HUDEP-2 (cell line): ENCODE data around the gene YY2.
"Not testable (repeated sequence)": the region's sequence is repeated elsewhere in the genome, so short reads cannot be mapped to it uniquely, and the experiment has no call there.

Experiments
- DNase-seq, 76 experiments: peaks; one replicate each; lab custom pipeline; 2025; ENCODE audit not compliant: unreplicated experiment in 76 of 76; lab: John Stamatoyannopoulos, UW

The YY2 gene

DNA sequence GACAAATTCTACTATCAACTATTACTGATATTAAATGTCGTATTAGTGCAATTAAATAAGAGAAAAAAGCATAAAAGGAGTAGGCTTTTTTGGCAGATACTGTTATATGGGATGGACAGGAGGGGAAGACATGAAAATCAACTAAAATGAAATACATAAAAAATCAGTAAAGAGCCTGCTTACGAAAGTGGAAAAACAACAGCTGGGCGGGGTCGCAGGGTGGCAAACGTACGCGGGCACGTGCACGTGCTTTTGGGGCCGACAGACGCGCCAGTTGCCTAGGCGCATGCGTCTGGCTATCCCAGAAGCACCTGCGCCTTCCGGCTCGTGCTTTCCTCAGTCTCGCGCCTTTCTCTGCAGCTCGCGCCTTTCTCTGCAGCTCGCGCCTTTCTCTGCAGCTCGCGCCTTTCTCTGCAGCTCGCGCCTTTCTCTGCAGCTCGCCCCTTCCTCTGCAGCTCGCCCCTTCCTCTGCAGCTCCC is at the start of gene YY2:
Gene YY2, plus strand, starts transcription at position 51 of the 479 bp plus-strand sequence. CDS start 498 bp downstream, outside the sequence.
- no peak for DNase-seq

DNA sequence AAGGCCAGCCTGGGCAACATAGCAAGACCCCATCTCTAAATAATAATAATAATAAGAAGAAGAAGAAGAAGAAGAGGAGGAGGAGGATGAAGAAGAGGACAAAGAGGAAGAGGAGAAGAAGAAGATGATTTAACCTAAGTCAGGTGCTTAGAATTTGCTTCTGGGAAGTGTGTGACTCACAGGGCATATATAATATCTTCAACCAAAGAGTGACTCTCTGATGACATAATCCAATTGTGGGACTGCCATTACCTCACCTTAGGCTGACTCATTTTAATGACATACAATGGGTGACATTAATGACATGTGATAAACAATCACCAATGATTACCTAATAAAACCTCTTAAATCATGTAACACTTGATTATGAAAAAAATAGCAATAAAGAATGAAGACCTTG is 49.1 kb upstream of the YY2 start:
- DNase-seq: no peak

DNA sequence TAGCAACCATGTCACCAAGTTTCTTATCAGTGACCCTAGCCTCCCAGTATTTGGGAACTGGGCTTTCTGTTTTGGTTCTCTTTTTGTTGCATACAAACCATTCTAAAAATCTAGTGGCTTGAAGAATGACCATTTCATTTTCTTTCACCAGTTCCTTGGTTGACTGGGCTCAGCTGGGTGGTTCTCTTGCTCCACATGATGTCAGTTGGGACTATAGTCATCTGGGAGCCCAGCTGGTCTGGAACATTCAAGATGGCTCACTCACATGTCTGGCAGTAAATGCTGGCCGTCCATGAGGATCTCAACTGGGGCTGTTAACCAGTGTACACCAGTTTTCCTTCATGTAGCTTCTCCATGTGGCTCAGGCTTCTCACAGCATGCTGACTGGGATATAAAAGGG is 44.0 kb upstream of the YY2 start:
- DNase-seq: no peak

DNA sequence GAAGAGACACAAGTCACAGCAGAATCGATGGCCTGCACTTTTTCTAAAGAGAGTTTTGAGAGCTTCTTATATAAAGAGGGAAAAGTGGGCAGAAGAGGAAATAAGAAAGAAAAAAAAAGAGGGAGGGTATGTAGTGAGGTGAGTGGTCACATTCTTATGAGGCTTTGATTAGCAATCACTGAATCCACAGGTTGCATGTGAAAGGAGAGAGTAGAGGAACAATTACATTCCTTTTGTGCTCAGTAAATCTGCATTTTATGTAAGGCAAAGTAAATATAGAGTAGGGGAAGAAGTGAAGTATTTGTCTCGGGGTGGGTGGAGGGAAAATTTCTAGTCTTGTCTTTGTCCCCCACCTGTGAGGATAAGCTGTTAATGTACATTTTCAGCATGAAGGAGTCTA is 43.2 kb upstream of the YY2 start:
- no peak for DNase-seq

GRCh38 chrX:21813612-21814368 is 42.0 kb upstream of the YY2 start:
- no peak for DNase-seq

GRCh38 chrX:21816136-21816535 is 39.7 kb upstream of the YY2 start:
- no peak for DNase-seq

GRCh38 chrX:21820170-21820569 is 35.6 kb upstream of the YY2 start:
- DNase-seq: not testable (repeated sequence)

GRCh38 chrX:21821875-21822274 is 33.9 kb upstream of the YY2 start:
- no peak for DNase-seq

GRCh38 chrX:21831496-21831895 is 24.3 kb upstream of the YY2 start:
- no peak for DNase-seq

DNA sequence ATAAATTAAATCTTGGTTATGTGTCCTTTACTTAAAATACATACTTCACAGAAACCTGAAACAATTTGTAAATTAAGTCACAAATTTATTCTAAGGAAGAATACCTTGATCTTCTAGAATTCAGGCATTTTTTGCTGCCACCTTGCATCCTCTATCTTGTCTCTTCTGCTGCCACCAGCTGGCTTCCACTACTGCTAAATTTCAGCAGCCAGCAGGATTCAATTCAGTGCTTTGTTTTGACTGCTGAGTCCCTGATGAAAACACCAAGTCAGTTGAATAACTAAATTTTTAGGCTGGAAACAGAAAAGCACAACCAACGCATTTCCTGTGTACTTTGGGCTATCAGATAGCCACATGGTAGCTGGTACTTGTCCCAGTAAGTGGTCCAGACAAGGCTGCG is 18.7 kb upstream of the YY2 start:
- DNase-seq: no peak

DNA sequence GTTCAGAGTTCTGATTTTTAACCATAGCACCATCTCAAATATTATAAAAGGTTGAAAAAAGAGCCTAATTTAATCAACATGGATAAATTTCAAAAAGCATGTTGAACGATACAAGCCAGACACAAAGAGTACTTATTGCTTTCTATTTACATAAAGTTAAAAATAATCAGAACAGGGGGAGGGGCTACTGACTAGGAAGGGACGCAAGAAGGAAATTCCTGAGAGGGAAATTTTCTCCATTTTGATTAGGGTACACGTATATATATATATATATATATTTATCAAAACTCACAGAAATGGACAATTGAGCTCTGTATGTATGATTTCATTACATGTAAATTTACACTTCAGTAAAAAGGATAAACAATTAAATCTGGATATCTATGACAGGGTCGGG is 16.9 kb upstream of the YY2 start:
- DNase-seq: no peak

GRCh38 chrX:21839334-21840192 is 16.2 kb upstream of the YY2 start, which contains the start of gene MBTPS2:
MBTPS2 (plus strand) TSS chrX:21839617; CDS start chrX:21839735, 118 bp downstream.
- DNase-seq: peak; percentile 1 to 80 (median 62)

- peak in 1 of 76 experiments; percentile 0 for DNase-seq
Measured at GRCh38 chrX:21840193-21840545, 15.6 kb upstream of the YY2 start.

DNA sequence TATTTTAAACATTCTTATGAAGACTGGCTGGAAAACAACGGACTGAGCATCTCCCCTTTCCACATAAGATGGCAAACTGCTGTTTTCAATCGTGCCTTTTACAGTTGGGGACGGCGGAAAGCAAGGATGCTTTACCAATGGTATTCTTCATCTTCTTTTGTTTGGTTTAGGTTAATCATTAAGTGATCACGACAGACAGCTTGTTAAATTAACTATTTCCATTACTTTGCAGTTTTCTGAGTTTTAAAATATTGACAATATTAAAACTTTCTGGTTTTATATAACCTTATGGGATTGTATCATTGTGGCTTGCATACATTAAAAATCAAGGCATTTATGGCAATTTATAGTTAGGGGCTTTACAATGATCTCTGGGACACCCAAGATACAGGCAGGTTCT is 12.6 kb upstream of the YY2 start:
- no peak for DNase-seq

- no peak for DNase-seq
Measured at GRCh38 chrX:21845096-21845495, 10.7 kb upstream of the YY2 start.

DNA sequence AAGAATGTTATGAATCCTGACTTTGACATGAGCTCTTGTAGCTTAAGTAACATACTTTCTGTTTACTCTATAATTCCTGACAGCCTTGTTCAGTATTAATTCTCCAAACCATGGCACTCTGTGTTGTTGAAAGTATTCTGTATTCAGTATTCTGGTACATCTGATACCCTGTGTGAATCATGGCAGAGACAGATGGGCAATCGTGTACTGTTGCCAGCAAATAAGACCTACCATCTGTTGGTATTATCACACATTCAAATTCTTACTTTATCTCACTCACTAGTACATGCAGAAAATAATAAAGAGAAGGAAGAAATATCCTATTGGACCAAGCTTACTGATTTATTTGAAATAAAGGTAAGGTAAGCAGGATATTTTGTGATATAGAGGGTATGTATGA is 8.4 kb upstream of the YY2 start:
- no peak for DNase-seq

- no peak for DNase-seq
Measured at GRCh38 chrX:21853578-21853977, 2.2 kb upstream of the YY2 start.

GRCh38 chrX:21856504-21856903 is 717 bp downstream of the YY2 start:
- no peak for DNase-seq

DNA sequence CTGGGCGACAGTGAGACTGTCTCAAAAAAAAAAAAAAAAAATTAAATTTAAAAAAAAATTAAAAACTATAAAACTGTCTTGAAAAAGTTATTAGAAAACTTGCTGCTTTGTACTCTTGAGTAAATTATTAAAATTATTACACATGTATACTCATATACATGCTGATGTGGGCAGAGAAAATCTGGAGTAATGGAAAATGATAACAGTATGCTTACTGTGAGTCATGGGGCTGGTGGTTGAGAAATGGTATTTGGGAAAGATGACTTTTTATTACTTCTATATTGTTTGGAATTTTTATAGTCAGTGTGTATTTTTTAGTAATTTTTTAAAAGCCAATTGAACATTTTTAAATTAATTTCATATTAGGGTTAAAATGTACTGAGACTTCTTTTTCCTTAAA is 7.5 kb downstream of the YY2 start:
- no peak for DNase-seq

GRCh38 chrX:21865436-21865835 is 9.6 kb downstream of the YY2 start:
- no peak for DNase-seq

GRCh38 chrX:21870494-21870893 is 14.7 kb downstream of the YY2 start:
- DNase-seq: no peak
